H1 (cell line): ENCODE measurements around the gene CRYBG3. TPM values are rescaled to one million over a fixed set of nuclear protein-coding genes. Genes with fewer than 3 reads are reported as not detected.

Source experiments
- CTCF ChIA-PET: fragments of 300-600 bp; sonication (Branson Sonifier 250); formaldehyde crosslinking; loops from one replicate; lab custom pipeline; 2021; ENCODE audit not compliant: partially characterized antibody; lab: Charles Lee
- POLR2A ChIA-PET: fragments of 300-600 bp; sonication (Branson Sonifier 250); formaldehyde crosslinking; loops from one replicate; lab custom pipeline; 2021; ENCODE audit warnings: inconsistent platforms; ENCODE audit not compliant: partially characterized antibody; lab: Charles Lee
- DNase-seq, 2 experiments: peaks; one replicate each; pipeline versions ENCODE4 v3.0.0 to v3.0.0-alpha.2; 2010 to 2022; ENCODE audit warnings: low spot score in 2 of 2, low read depth in 1 of 2, mixed read lengths in 1 of 2
- FAIRE-seq: peaks from 2 replicates; lab custom pipeline; 2011; peaks lifted over from hg19 to GRCh38; lab: Jason Lieb, UNC
- H2AFZ ChIP-seq: 2 replicates; pipeline ENCODE4 v1.8.1; 2012; ENCODE audit warnings: low read length, inconsistent platforms
- H2AK5ac ChIP-seq: 2 replicates; pipeline ENCODE4 v1.6.1; 2013; ENCODE audit warnings: low read depth, low read length
- H2BK120ac ChIP-seq: replicated peaks from 2 replicates; pipeline ENCODE3; 2013; ENCODE audit warnings: low read depth, low read length, inconsistent platforms
- H2BK12ac ChIP-seq: 2 replicates; pipeline ENCODE4 v1.6.1; 2013; ENCODE audit warnings: low read depth, low read length
- H2BK15ac ChIP-seq: 2 replicates; pipeline ENCODE4 v1.6.1; 2013; ENCODE audit warnings: low read length
- H2BK20ac ChIP-seq: 2 replicates; pipeline ENCODE4 v1.6.1; 2013; ENCODE audit warnings: low read length
- H2BK5ac ChIP-seq: 2 replicates; pipeline ENCODE4 v1.6.1; 2013; ENCODE audit warnings: low read depth, low read length
- H3K14ac ChIP-seq: 2 replicates; pipeline ENCODE4 v1.6.1; 2013; ENCODE audit warnings: inconsistent platforms; ENCODE audit not compliant: insufficient read length
- H3K18ac ChIP-seq: 2 replicates; pipeline ENCODE4 v1.6.1; 2013; ENCODE audit warnings: low read length; ENCODE audit errors: extremely low read depth
- H3K23ac ChIP-seq: 2 replicates; pipeline ENCODE4 v1.6.1; 2013; ENCODE audit warnings: inconsistent platforms; ENCODE audit not compliant: insufficient read length
- H3K23me2 ChIP-seq: 2 replicates; pipeline ENCODE4 v1.6.1; 2013; ENCODE audit warnings: low read depth, low read length
- H3K27ac ChIP-seq: 2 replicates; pipeline ENCODE4 v1.6.1; 2011; ENCODE audit warnings: low read depth, low read length, inconsistent platforms
- H3K27me3 ChIP-seq, 4 experiments: replicated peaks in 1 of 4; 1 replicate in 1 of 4; 2 replicates in 3 of 4; pipeline versions ENCODE4 v1.6.1 to v1.8.1; 2011 to 2013; ENCODE audit warnings: low read length in 3 of 4, mild to moderate bottlenecking in 3 of 4, inconsistent platforms in 2 of 4, mixed read lengths in 2 of 4, moderate library complexity in 1 of 4; ENCODE audit not compliant: control insufficient read depth in 3 of 4, insufficient read depth in 3 of 4; ENCODE audit errors: extremely low read depth in 1 of 4
- H3K36me3 ChIP-seq, 4 experiments: 2 replicates each; pipeline versions ENCODE4 v1.6.1 to v1.8.1; 2011 to 2013; ENCODE audit warnings: mild to moderate bottlenecking in 4 of 4, low read length in 3 of 4, moderate library complexity in 2 of 4, control low read depth in 1 of 4, inconsistent platforms in 1 of 4; ENCODE audit not compliant: insufficient read depth in 4 of 4, control insufficient read depth in 2 of 4
- H3K4ac ChIP-seq: replicated peaks from 2 replicates; pipeline ENCODE3; 2013; ENCODE audit warnings: low read length, low read depth, mixed read lengths, inconsistent platforms; ENCODE audit not compliant: insufficient read length
- H3K4me1 ChIP-seq, 4 experiments: replicated peaks in 1 of 4; 1 replicate in 1 of 4; 2 replicates in 3 of 4; pipeline versions ENCODE4 v1.6.1 to v1.8.1; 2011 to 2013; ENCODE audit warnings: low read length in 3 of 4, inconsistent platforms in 2 of 4, mixed read lengths in 1 of 4; ENCODE audit not compliant: insufficient read depth in 4 of 4, control insufficient read depth in 3 of 4
- H3K4me2 ChIP-seq, 2 experiments: 2 replicates each; pipeline versions ENCODE4 v1.6.1 to v1.8.1; 2011 to 2013; ENCODE audit warnings: low read depth in 2 of 2, low read length in 2 of 2, control low read depth in 1 of 2, inconsistent platforms in 1 of 2, mild to moderate bottlenecking in 1 of 2; ENCODE audit not compliant: insufficient read depth in 1 of 2
- H3K4me3 ChIP-seq, 4 experiments: fragments of 200-600, 300-600 bp in 1 of 4; sonication (generic), shearing (Covaris generic), sonication (Bioruptor Twin) in 1 of 4; 2 replicates each; pipeline versions ENCODE4 v1.5.1 to v1.8.1; 2011 to 2016; ENCODE audit warnings: low read length in 4 of 4, low read depth in 3 of 4, control low read depth in 2 of 4, inconsistent platforms in 2 of 4, mild to moderate bottlenecking in 2 of 4, mixed read lengths in 1 of 4, moderate library complexity in 1 of 4; ENCODE audit not compliant: insufficient read depth in 2 of 4; ENCODE audit errors: extremely low read depth in 1 of 4
- H3K56ac ChIP-seq: replicated peaks from 2 replicates; pipeline ENCODE3; 2013; ENCODE audit warnings: low read depth, mild to moderate bottlenecking, mixed read lengths, low read length, inconsistent platforms; ENCODE audit not compliant: insufficient read length
- H3K79me1 ChIP-seq: 2 replicates; pipeline ENCODE4 v1.6.1; 2013; ENCODE audit warnings: low read depth, low read length, control low read depth
- H3K79me2 ChIP-seq, 2 experiments: 2 replicates each; pipeline versions ENCODE4 v1.6.1 to v1.8.1; 2012 to 2013; ENCODE audit warnings: low read length in 2 of 2, mild to moderate bottlenecking in 2 of 2, inconsistent platforms in 1 of 2; ENCODE audit not compliant: insufficient read depth in 2 of 2, control insufficient read depth in 1 of 2
- H3K9ac ChIP-seq, 4 experiments: replicated peaks in 1 of 4; 1 replicate in 1 of 4; 2 replicates in 3 of 4; pipeline versions ENCODE4 v1.6.1 to v1.8.1; 2011 to 2013; ENCODE audit warnings: low read depth in 3 of 4, low read length in 3 of 4, control low read depth in 2 of 4, mild to moderate bottlenecking in 2 of 4, moderate library complexity in 2 of 4, inconsistent platforms in 1 of 4; ENCODE audit errors: extremely low read depth in 1 of 4
- H3K9me3 ChIP-seq, 2 experiments: 2 replicates each; pipeline versions ENCODE4 v1.6.1 to v1.8.1; 2012 to 2013; ENCODE audit warnings: mild to moderate bottlenecking in 2 of 2, moderate library complexity in 2 of 2, control low read depth in 1 of 2, inconsistent platforms in 1 of 2, low read depth in 1 of 2, low read length in 1 of 2, mixed read lengths in 1 of 2; ENCODE audit not compliant: insufficient read depth in 2 of 2
- H4K20me1 ChIP-seq, 2 experiments: replicated peaks in 1 of 2; 2 replicates each; pipeline versions ENCODE3 to v1.8.1; 2011 to 2013; ENCODE audit warnings: inconsistent platforms in 2 of 2, low read length in 2 of 2, mild to moderate bottlenecking in 1 of 2; ENCODE audit not compliant: insufficient read depth in 2 of 2, control insufficient read depth in 1 of 2
- H4K5ac ChIP-seq: 2 replicates; pipeline ENCODE4 v1.6.1; 2013; ENCODE audit warnings: low read length, low read depth, mixed read lengths, inconsistent platforms; ENCODE audit not compliant: insufficient read length
- H4K8ac ChIP-seq: 2 replicates; pipeline ENCODE4 v1.8.0; 2013; ENCODE audit warnings: mild to moderate bottlenecking, moderate library complexity, low read length, inconsistent platforms; ENCODE audit not compliant: insufficient read depth; ENCODE audit errors: extremely low read depth
- H4K91ac ChIP-seq: replicated peaks from 2 replicates; pipeline ENCODE3; 2013; ENCODE audit warnings: low read length, mixed read lengths, inconsistent platforms; ENCODE audit not compliant: insufficient read length
- BCL11A ChIP-seq, 2 experiments: IDR thresholded peaks; one replicate each; pipeline ENCODE4 v1.6.1; 2011; ENCODE audit warnings: low read depth in 2 of 2, low read length in 2 of 2, mild to moderate bottlenecking in 2 of 2
- KDM1A ChIP-seq: fragments of 200-600, 300-600 bp; sonication (generic); IDR thresholded peaks from 2 replicates; pipeline ENCODE4 v1.7.1; 2016; ENCODE audit warnings: mild to moderate bottlenecking, low read length, borderline replicate concordance
- KDM5A ChIP-seq: fragments of 200-600 bp; IDR thresholded peaks from 2 replicates; pipeline ENCODE4 v1.7.1; 2012; ENCODE audit warnings: mild to moderate bottlenecking, low read length, inconsistent platforms, mixed read lengths
- NRF1 ChIP-seq: IDR thresholded peaks from 2 replicates; pipeline ENCODE4 v1.6.1; 2011; ENCODE audit warnings: mild to moderate bottlenecking, low read depth, low read length, improper control_type of control experiment
- WGBS, 2 experiments: shearing (Covaris generic) in 1 of 2; methylation state at CpG; one replicate each; pipeline versions ENCODE4 v1.1.6 to v1.1.7; 2013 to 2015; ENCODE audit warnings: low lambda C conversion rate in 2 of 2, mixed read lengths in 2 of 2, inconsistent platforms in 1 of 2, low coverage in 1 of 2, missing lambda C conversion rate in 1 of 2; ENCODE audit not compliant: insufficient replicate concordance in 2 of 2, insufficient coverage in 1 of 2, insufficient read length in 1 of 2; ENCODE audit errors: extremely low coverage in 1 of 2, missing lambda C conversion rate in 1 of 2; 5-methylcytosine and 5-hydroxymethylcytosine counted together
- polyA plus RNA-seq, 7 experiments: library from polyadenylated mRNA; depleted of rRNA in 3 of 7; stranded (reverse) in 5 of 7; unstranded in 2 of 7; fragments of >200 nt in 5 of 7; fragments of 200-250 nt in 2 of 7; gene quantifications; 1 replicate in 5 of 7; 2 replicates in 1 of 7; 4 replicates in 1 of 7; pipeline versions ENCODE4 v1.2.1 to v1.2.3, GENCODE V29; 2011 to 2013; ENCODE audit warnings: missing spikeins in 2 of 7, mixed read lengths in 2 of 7
- total RNA-seq: library from RNA; stranded (reverse); fragmentation: NEBNext Ultra II Directional; extraction: Animal tissue kit (Norgen Biotek cat#: 25700); gene quantifications from 2 replicates; pipeline ENCODE4 v1.2.1, GENCODE V29; 2021
- TF ChIP-seq, protein P1 (sequence below): IDR thresholded peaks from 2 replicates; pipeline ENCODE4 v1.6.1; 2012; ENCODE audit warnings: low read length, inconsistent platforms

Gene CRYBG3
- total and polyA plus RNA-seq, 2 of the 8 experiments (the other 6 are each of a cell fraction or from before 2014, with no cell fraction given), result 2.1 to 8.0 TPM

DNA sequence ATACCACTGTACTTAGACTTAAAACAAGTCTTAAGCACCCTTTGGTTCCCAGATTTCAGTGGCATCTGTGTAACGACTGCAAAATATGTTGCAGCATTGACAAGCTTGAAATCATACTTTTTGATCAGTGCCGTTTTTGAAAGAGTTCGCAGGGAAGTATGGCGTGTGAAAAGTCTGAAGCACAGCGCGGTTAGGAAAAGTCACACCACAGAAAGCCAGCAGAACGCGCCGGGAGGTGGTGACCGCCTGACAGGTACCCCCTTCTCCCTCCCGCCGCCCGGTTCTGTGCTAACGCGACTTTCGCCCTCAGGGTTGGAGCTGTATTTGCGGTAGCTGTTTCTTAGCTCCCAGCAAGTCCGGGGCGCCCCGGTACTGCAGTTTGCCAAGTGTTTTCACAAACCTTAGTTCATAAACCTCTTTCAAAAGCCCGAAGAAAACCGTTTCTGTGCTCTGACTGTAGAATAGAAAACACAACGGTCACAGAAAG, 481 bp upstream of the CRYBG3 start:
- H3K4me1 ChIP-seq, result no peaks in the 10 kb centered on the region
- peaks cover 0 to 22% (median 9%) of the 10 kb centered on the region in 4 experiments; a peak in 5 of 7 replicates for H3K27me3 ChIP-seq
- H2BK5ac ChIP-seq, result no peak overlapping the region
- TF ChIP-seq BCL11A (IDR thresholded peaks at IDR 0.05; ENCODE audit: low read depth in 2 of 2, low read length in 2 of 2), result no peak
- TF ChIP-seq, protein P1, sequence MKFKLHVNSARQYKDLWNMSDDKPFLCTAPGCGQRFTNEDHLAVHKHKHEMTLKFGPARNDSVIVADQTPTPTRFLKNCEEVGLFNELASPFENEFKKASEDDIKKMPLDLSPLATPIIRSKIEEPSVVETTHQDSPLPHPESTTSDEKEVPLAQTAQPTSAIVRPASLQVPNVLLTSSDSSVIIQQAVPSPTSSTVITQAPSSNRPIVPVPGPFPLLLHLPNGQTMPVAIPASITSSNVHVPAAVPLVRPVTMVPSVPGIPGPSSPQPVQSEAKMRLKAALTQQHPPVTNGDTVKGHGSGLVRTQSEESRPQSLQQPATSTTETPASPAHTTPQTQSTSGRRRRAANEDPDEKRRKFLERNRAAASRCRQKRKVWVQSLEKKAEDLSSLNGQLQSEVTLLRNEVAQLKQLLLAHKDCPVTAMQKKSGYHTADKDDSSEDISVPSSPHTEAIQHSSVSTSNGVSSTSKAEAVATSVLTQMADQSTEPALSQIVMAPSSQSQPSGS, result no peak
- no peak for TF ChIP-seq KDM5A
- no peak for TF ChIP-seq NRF1
- TF ChIP-seq KDM1A, result 0 out of 2 replicates have a peak, but pooled peaks have one; percentile 46
- TF ChIP-seq, all 59 proteins: peak for 1
- WGBS, 2 experiments, result 4% methylated on average over 23 of the region's 23 CpGs; no CpG with 5 or more reads in 1 of the 2 experiments
- CTCF ChIA-PET, result interaction anchor here (0.7 to 2.3 kb wide), 13 partner anchors 9 to 509 kb away, joined by 3 to 12 read pairs (median 3); no protein-coding TSS in a partner anchor
- Histone ChIP-seq H3K56ac (no peak overlapping the region), H4K8ac (no peak overlapping the region), H3K18ac (0 out of 2 replicates have a peak overlapping the region, but pooled peaks have one; percentile 51), H2BK120ac (no peak overlapping the region), H2BK12ac (no peak overlapping the region), H3K14ac (no peak overlapping the region), H3K4me3 (peak overlapping the region; percentile 42 to 88 (median 82)), H3K4me2 (peak overlapping the region; percentile 53 to 90), H3K9me3 (no peaks in the 10 kb centered on the region), H3K79me1 (no peaks in the 10 kb centered on the region), H3K27ac (no peak overlapping the region), H2AK5ac (no peak overlapping the region), H2BK20ac (no peak overlapping the region), H2AFZ (peak overlapping the region; percentile 95), H3K23me2 (peaks cover 3% of the 10 kb centered on the region), H4K91ac (no peak overlapping the region), H3K9ac (peak overlapping the region in 1 of 4 experiments; percentile 62; a peak in 3 of 7 replicates), H3K23ac (no peak overlapping the region), H4K5ac (no peak overlapping the region), H4K20me1 (peaks cover 0 to 1% of the 10 kb centered on the region in 2 experiments), H3K4ac (no peak overlapping the region), H2BK15ac (no peak overlapping the region), H3K36me3 (no peaks in the 10 kb centered on the region), H3K79me2 (0 out of 4 replicates have a peak, but pooled peaks cover 0 to 9% of the 10 kb centered on the region in 2 experiments)
- DNase-seq, result peak in 1 of 2 experiments; percentile 73
- FAIRE-seq, result no peak
- POLR2A ChIA-PET, result interaction anchor here (1.3 to 1.4 kb wide), 2 partner anchors 10 to 150 kb away, joined by 4 read pairs; no protein-coding TSS in a partner anchor
